Activated T-cell treated with anti-CD3 and anti-CD28 coated beads, Interleukin-2, amount 50 U/mL, for 72 hours (primary cell): ENCODE results near the gene LBHD1. TPM values are rescaled to one million over a fixed set of nuclear protein-coding genes. Genes with fewer than 3 reads are reported as not detected.
A peak's percentile ranks its signal among the peaks of the same experiment; 100 is the strongest.

Source experiments
- ATAC-seq, 2 donors: fragments of 150-1000 bp; cut with Tn5 transposase; replicated peaks in 1 of 2; 2 replicates each; pipeline ENCODE4 v1.10.0; 2021; ENCODE audit warnings: moderate library complexity in 2 of 2, mild to moderate bottlenecking in 1 of 2
- DNase-seq, 2 donors: peaks; one replicate each; pipeline ENCODE4 v3.0.0; 2021 to 2022; ENCODE audit warnings: mixed read lengths in 1 of 2
- H3K27ac Mint-ChIP-seq: one replicate; pipeline ENCODE4 v1.8.0; 2022; ENCODE audit warnings: mild to moderate bottlenecking, moderate library complexity, mixed read lengths
- H3K27me3 Mint-ChIP-seq: one replicate; pipeline ENCODE4 v1.8.0; 2022; ENCODE audit warnings: low read depth, mixed read lengths
- H3K36me3 Mint-ChIP-seq, 2 donors: one replicate each; pipeline ENCODE4 v1.8.0; 2022; ENCODE audit warnings: mixed read lengths in 2 of 2, mild to moderate bottlenecking in 1 of 2; ENCODE audit not compliant: insufficient read depth in 2 of 2
- H3K4me1 Mint-ChIP-seq: one replicate; pipeline ENCODE4 v1.8.0; 2022; ENCODE audit warnings: low read depth, mixed read lengths
- H3K4me3 Mint-ChIP-seq, 2 donors: one replicate each; pipeline ENCODE4 v1.8.0; 2022; ENCODE audit warnings: mild to moderate bottlenecking in 2 of 2, mixed read lengths in 2 of 2, moderate library complexity in 2 of 2
- H3K9me3 Mint-ChIP-seq, 2 donors: one replicate each; pipeline ENCODE4 v1.8.0; 2022; ENCODE audit warnings: mixed read lengths in 2 of 2
- total RNA-seq, 2 donors: library from RNA; stranded (reverse); gene quantifications; one replicate each; pipeline ENCODE4 v1.2.3, GENCODE V29; 2022

The LBHD1 gene
- total RNA-seq, 2 donors from 2014 or later = 9.9 to 13.0 TPM

- H3K4me3 Mint-ChIP-seq = peak overlapping the region; percentile 46 to 61
- peaks cover 6 to 11% of the 10 kb centered on the region in 2 donors for H3K36me3 Mint-ChIP-seq
- peak overlapping the region; percentile 91 for H3K27ac Mint-ChIP-seq
- H3K4me1 Mint-ChIP-seq = peaks cover 55% of the 10 kb centered on the region
- DNase-seq (no peak), ATAC-seq (no peak)
- H3K27me3 Mint-ChIP-seq = no peaks in the 10 kb centered on the region
- no peaks in the 10 kb centered on the region for H3K9me3 Mint-ChIP-seq
These were observed 58.7 kb downstream of the LBHD1 start for GRCh38 chr11:62613291-62613778.

Other genes with a start within 250 kb of the LBHD1 start
- 100 to 1,000 TPM in 1 of 2 donors, 10 to 100 TPM in 1; 80.3 to 131 TPM for gene AHNAK, start 125.5 kb downstream of the LBHD1 start, total RNA-seq
- gene EEF1G, start 98.4 kb downstream of the LBHD1 start, total RNA-seq = 1,000 to 10,000 TPM; 2,565 to 2,667 TPM
- 10 to 100 TPM; 32.8 to 36.8 TPM for gene TUT1, start 80.7 kb downstream of the LBHD1 start, total RNA-seq
- 100 to 1,000 TPM; 173 to 241 TPM for gene MTA2, start 70.4 kb downstream of the LBHD1 start, total RNA-seq
- gene EML3, start 59.5 kb downstream of the LBHD1 start, total RNA-seq = 100 to 1,000 TPM; 132 to 148 TPM
- 1 to 10 TPM; 5.1 to 6.7 TPM for gene ROM1, start 59.0 kb downstream of the LBHD1 start, total RNA-seq
- 10 to 100 TPM; 72.2 to 79.9 TPM for gene B3GAT3, start 50.3 kb downstream of the LBHD1 start, total RNA-seq
- 100 to 1,000 TPM; 310 to 312 TPM for gene GANAB, start 25.7 kb downstream of the LBHD1 start, total RNA-seq
- gene INTS5, start 19.0 kb downstream of the LBHD1 start, total RNA-seq = 10 to 100 TPM; 25.0 to 26.1 TPM
- gene C11orf98, start 7.1 kb downstream of the LBHD1 start, total RNA-seq = 10 to 100 TPM; 59.2 to 62.1 TPM
- gene CSKMT, start 7.0 kb downstream of the LBHD1 start, total RNA-seq = 10 to 100 TPM; 35.2 to 46.0 TPM
- 1 to 10 TPM; 5.6 to 7.1 TPM for gene UQCC3, start 594 bp downstream of the LBHD1 start, total RNA-seq
- gene UBXN1, start 6.8 kb upstream of the LBHD1 start, total RNA-seq = 100 to 1,000 TPM; 154 to 163 TPM
- under 1 TPM; 0.12 to 0.38 TPM for gene LRRN4CL, start 17.3 kb upstream of the LBHD1 start, total RNA-seq
- gene BSCL2, start 35.2 kb upstream of the LBHD1 start, total RNA-seq = 10 to 100 TPM; 38.4 to 40.7 TPM
- gene GNG3, start 35.4 kb upstream of the LBHD1 start, total RNA-seq = not detected
- 10 to 100 TPM; 56.7 to 66.8 TPM for gene HNRNPUL2, start 55.2 kb upstream of the LBHD1 start, total RNA-seq
- 10 to 100 TPM; 67.3 to 68.9 TPM for gene TTC9C, start 56.2 kb upstream of the LBHD1 start, total RNA-seq
- 10 to 100 TPM; 12.2 to 12.4 TPM for gene ZBTB3, start 81.9 kb upstream of the LBHD1 start, total RNA-seq
- 100 to 1,000 TPM; 105 to 107 TPM for gene POLR2G, start 89.3 kb upstream of the LBHD1 start, total RNA-seq
- 10 to 100 TPM; 13.6 to 15.5 TPM for gene TAF6L, start 99.1 kb upstream of the LBHD1 start, total RNA-seq
- gene TMEM179B, start 115.1 kb upstream of the LBHD1 start, total RNA-seq = 10 to 100 TPM; 18.8 to 23.1 TPM
- 10 to 100 TPM in 1 of 2 donors, 1 to 10 TPM in 1; 8.4 to 10.8 TPM for gene TMEM223, start 119.7 kb upstream of the LBHD1 start, total RNA-seq
- gene NXF1, start 133.2 kb upstream of the LBHD1 start, total RNA-seq = 100 to 1,000 TPM; 117 to 131 TPM
- 10 to 100 TPM; 53.9 to 70.1 TPM for gene STX5, start 159.8 kb upstream of the LBHD1 start, total RNA-seq
- gene TEX54, start 160.6 kb upstream of the LBHD1 start, total RNA-seq = 1 to 10 TPM in 1 of 2 donors, under 1 TPM in 1; 0.77 to 1.5 TPM
- gene WDR74, start 167.3 kb upstream of the LBHD1 start, total RNA-seq = 100 to 1,000 TPM; 101 to 104 TPM
- 100 to 1,000 TPM; 730 to 898 TPM for gene SLC3A2, start 208.6 kb upstream of the LBHD1 start, total RNA-seq
- not detected for gene CHRM1, start 249.1 kb upstream of the LBHD1 start, total RNA-seq